Hindlimb muscle (tissue), 1 donor: ENCODE results near the gene SURF2. TPM values are rescaled to one million over a fixed set of nuclear protein-coding genes. Genes with fewer than 3 reads are reported as not detected.

Experiments
- DNase-seq: peaks from one replicate; pipeline ENCODE4 v3.0.0-alpha.2; 2013
- polyA plus RNA-seq: library from polyadenylated mRNA; unstranded; fragments of 120-200 nt; gene quantifications from one replicate; pipeline ENCODE4 v1.2.1, GENCODE V29; 2013; ENCODE audit not compliant: insufficient read length

SURF2 gene
- polyA plus RNA-seq, 1 donor, result 13.9 TPM

DNA sequence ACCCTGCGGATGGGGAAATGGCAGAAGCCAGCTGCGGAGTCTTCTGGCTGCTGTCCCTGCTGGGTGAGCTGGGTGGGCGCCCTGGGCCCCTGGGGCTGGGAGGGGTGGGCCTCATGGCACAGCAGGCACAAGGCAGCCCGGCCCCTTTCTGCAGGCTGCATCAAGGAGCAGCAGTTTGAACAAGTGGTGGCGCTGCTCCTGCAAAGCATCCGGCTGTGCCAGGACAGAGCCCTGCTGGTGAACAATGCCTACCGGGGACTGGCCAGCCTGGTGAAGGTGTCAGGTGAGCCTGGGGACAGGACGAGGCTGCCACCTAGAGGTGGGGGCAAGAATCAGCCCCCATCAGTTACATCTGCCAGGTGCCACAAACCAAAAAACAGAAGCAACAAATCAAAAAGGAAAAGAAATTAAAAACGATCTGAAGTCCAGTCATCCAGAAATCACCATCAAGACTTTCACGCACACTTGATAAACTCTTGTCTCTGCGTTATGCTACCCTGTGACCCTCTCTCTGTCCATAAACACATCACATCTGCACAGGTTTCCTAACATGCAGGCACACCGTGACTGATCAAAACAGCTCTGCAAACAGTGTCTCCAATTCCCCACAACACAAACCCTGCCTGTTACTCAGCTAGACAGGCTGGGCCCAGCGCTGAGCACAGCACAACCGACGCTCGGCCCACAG is 47.6 kb downstream of the SURF2 start:
- no peak for DNase-seq

DNA sequence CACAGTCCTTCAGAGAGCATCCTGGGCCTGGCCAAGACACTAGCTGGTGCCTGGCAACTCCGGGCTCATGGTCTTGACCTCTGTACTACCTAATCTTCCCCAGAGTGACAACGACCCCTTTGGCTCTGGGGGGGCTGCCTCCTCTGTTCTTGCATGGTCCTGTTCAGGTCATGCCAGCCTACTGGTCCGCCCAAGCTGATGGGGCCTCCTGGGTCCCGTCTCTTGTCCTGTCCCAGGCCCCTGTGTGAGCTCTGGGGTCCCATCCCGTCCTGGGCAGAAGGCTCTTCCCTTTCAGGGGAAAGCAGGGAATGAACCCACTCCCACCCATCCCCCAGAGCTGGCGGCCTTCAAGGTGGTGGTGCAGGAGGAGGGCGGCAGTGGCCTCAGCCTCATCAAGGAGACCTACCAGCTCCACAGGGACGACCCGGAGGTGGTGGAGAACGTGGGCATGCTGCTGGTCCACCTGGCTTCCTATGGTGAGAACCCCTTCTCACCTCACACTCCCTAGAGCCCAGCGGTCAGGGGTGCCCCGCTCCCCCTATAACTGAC is 48.2 kb downstream of the SURF2 start:
- no peak for DNase-seq

GRCh38 chr9:133405508-133406438 is 49.4 kb downstream of the SURF2 start:
- DNase-seq, result peak; percentile 27

- DNase-seq, result peak; percentile 53
These were observed 50.3 kb downstream of the SURF2 start for GRCh38 chr9:133406480-133407307.

DNA sequence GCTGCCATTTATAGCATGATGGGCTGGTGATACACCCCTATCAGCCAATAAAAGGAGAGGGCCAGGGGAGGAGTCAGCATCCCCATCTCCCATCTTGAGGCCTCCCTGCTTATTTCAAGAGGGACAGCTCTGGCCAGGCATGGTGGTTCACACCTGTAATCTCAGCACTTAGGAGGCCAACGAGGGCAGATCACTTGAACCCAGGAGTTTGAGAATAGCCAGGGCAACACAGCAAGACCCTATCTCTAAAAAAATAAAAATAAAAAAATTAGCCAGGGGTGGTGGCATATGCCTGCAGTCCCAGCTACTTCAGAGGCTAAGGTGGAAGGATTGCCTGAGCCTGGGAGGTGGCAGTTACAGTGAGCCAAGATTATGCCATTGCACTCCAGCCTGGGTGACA is 51.7 kb downstream of the SURF2 start:
- DNase-seq, result no peak

Other genes with a start within 250 kb of the SURF2 start
- 56.8 TPM for gene RALGDS, start 235.3 kb upstream of the SURF2 start, polyA plus RNA-seq
- 5.4 TPM for gene GBGT1, start 192.6 kb upstream of the SURF2 start, polyA plus RNA-seq
- gene OBP2B, start 147.3 kb upstream of the SURF2 start, polyA plus RNA-seq, result not detected
- 4.5 TPM for gene ABO, start 81.3 kb upstream of the SURF2 start, polyA plus RNA-seq
- gene SURF6, start 20.4 kb upstream of the SURF2 start, polyA plus RNA-seq, result 26.1 TPM
- gene MED22, start 8.4 kb upstream of the SURF2 start, polyA plus RNA-seq, result 29.2 TPM
- 2,303 TPM for gene RPL7A, start 8.3 kb upstream of the SURF2 start, polyA plus RNA-seq
- gene SURF1, start 63 bp upstream of the SURF2 start, polyA plus RNA-seq, result 35.5 TPM
- 89.8 TPM for gene SURF4, start 19.5 kb downstream of the SURF2 start, polyA plus RNA-seq
- gene STKLD1, start 19.8 kb downstream of the SURF2 start, polyA plus RNA-seq, result 1.5 TPM
- gene REXO4, start 61.5 kb downstream of the SURF2 start, polyA plus RNA-seq, result 43.6 TPM
- gene ADAMTS13, start 65.8 kb downstream of the SURF2 start, polyA plus RNA-seq, result 10.4 TPM
- gene CACFD1, start 103.4 kb downstream of the SURF2 start, polyA plus RNA-seq, result 18.5 TPM
- 0.81 TPM for gene SLC2A6, start 122.5 kb downstream of the SURF2 start, polyA plus RNA-seq
- 82.7 TPM for gene MYMK, start 168.4 kb downstream of the SURF2 start, polyA plus RNA-seq
- 4.0 TPM for gene ADAMTSL2, start 178.2 kb downstream of the SURF2 start, polyA plus RNA-seq